Psoas muscle (tissue), 8 donors: ENCODE results near the gene VPS33B. TPM values are rescaled to one million over a fixed set of nuclear protein-coding genes. Genes with fewer than 3 reads are reported as not detected.

ENCODE experiments used
- ATAC-seq, 4 donors: fragments of 200-7000 bp; cut with Tn5 transposase; one replicate each; pipeline ENCODE4 v1.9.1; 2020; ENCODE audit warnings: moderate library complexity in 3 of 4, mild to moderate bottlenecking in 2 of 4
- DNase-seq, 2 donors: peaks; one replicate each; pipeline ENCODE4 v3.0.0-alpha.2; 2020
- H3K27ac ChIP-seq: fragments of 200-600 bp; one replicate; pipeline ENCODE4 v1.8.0; 2022
- H3K27me3 ChIP-seq, 3 donors: fragments of 200-600 bp in 1 of 3; one replicate each; pipeline versions ENCODE4 v1.6.1 to v1.8.0; 2013 to 2022; ENCODE audit warnings: low read length in 2 of 3, mild to moderate bottlenecking in 2 of 3, moderate library complexity in 1 of 3; ENCODE audit not compliant: insufficient read depth in 3 of 3
- H3K36me3 ChIP-seq, 2 donors: fragments of 200-600 bp in 1 of 2; one replicate each; pipeline versions ENCODE4 v1.6.1 to v1.8.0; 2013 to 2022; ENCODE audit warnings: low read depth in 1 of 2, mild to moderate bottlenecking in 1 of 2, moderate library complexity in 1 of 2; ENCODE audit not compliant: insufficient read depth in 1 of 2
- H3K4me1 ChIP-seq: fragments of 200-600 bp; one replicate; pipeline ENCODE4 v1.8.0; 2022
- H3K4me3 ChIP-seq: fragments of 200-600 bp; one replicate; pipeline ENCODE4 v1.8.0; 2022; ENCODE audit warnings: mild to moderate bottlenecking
- H3K9me3 ChIP-seq: fragments of 200-600 bp; one replicate; pipeline ENCODE4 v1.8.0; 2022
- CTCF ChIP-seq: fragments of 200-600 bp; IDR thresholded peaks from one replicate; pipeline ENCODE4 v1.8.0; 2022; ENCODE audit warnings: antibody characterized with exemption
- WGBS, 3 donors: extraction: QIAGEN DNeasy Blood & Tissue Kit; methylation state at CpG; one replicate each; pipeline versions ENCODE4 v1.1.6 to v1.1.7; 2013; 5-methylcytosine and 5-hydroxymethylcytosine counted together
- intact Hi-C, 2 donors: fragments of 100-400 bp; cut with DNase I; formaldehyde crosslinking; loops; one replicate each; pipeline versions ENCODE4 v1.11.0 to v1.14.2; 2022
- long read RNA-seq, 2 donors: library from polyadenylated mRNA; unstranded; transcript quantifications; one replicate each; pipeline ENCODE4 v2.0.0, GENCODE V29; 2021
- polyA plus RNA-seq, 3 donors: library from polyadenylated mRNA; stranded (reverse); fragments of 200-250 nt; gene quantifications; one replicate each; pipeline ENCODE4 v1.2.3, GENCODE V29; 2013
- total RNA-seq, 4 donors: library from RNA; stranded (reverse); fragmentation: NEBNext Ultra II Directional in 2 of 4; extraction: Animal tissue kit (Norgen Biotek cat#: 25700) in 2 of 4; gene quantifications; one replicate each; pipeline versions ENCODE4 v1.2.1 to v1.2.4, GENCODE V29; 2021 to 2023
- donor health status: healthy with polysubstance abuse.
- donor health status: DM: no; HTN: no; CAD: no; lungs with moderate emphysema.
- donor health status: Bipolar disorder and iron deficiency.
- donor health status: healthy.
- donor health status: DM: yes; HTN: yes; CAD: no.
- donor health status: DM: no; HTN: no; CAD: no.
- donor health status: DM: no; HTN: no; CAD: no.
- donor health status: DM: yes; HTN: yes; CAD: no.

The VPS33B gene
- total RNA-seq, result 1 to 10 TPM; 4.2 to 6.7 (median 4.7) TPM
- 1 to 10 TPM; 3.2 to 7.5 (median 6.7) TPM for polyA plus RNA-seq
- long read RNA-seq, donor 1, partial matches to known transcripts, result 2 of 6 reads
- long read RNA-seq, donor 1, other reads (novel, unspliced or antisense), result 0 of 6 reads
- long read RNA-seq, donor 2, transcript VPS33B-201 (23 exons, 2,767 nt), result major isoform, 5 of 9 reads
- long read RNA-seq, donor 2, partial matches to known transcripts, result 1 of 9 reads
- long read RNA-seq, donor 2, other reads (novel, unspliced or antisense), result 3 of 9 reads

GRCh38 chr15:91022075-91022831, at the start of gene VPS33B:
Gene VPS33B (minus strand): TSS chr15:91022594. CDS start chr15:91022249, 345 bp downstream.
- peak; percentile 78 to 87 for DNase-seq
- Histone ChIP-seq H3K4me1 (peaks cover 18% of the 10 kb centered on the region), H3K27ac (peak within 1 kb of the TSS; percentile 72), H3K36me3 (peaks cover 0 to 9% of the 10 kb centered on the region in 2 donors), H3K4me3 (peak within 1 kb of the TSS; percentile 87), H3K9me3 (no peaks in the 10 kb centered on the region), H3K27me3 (no peaks in the 10 kb centered on the region)
- TF ChIP-seq CTCF, result no peak
- peak; percentile 85 to 97 (median 90) for ATAC-seq
- 0 to 1% (median 0%) methylated on average over 45 to 48 of the region's 48 CpGs for WGBS, 3 donors
- intact Hi-C loops, result no loop called here

GRCh38 chr15:91072161-91072560, 49.8 kb upstream of the VPS33B start:
- ATAC-seq (no peak), DNase-seq (no peak)
- Histone ChIP-seq H3K9me3 (no peaks in the 10 kb centered on the region), H3K36me3 (no peaks in the 10 kb centered on the region), H3K27me3 (peaks cover 0 to 10% (median 0%) of the 10 kb centered on the region in 3 donors), H3K4me3 (no peak overlapping the region), H3K4me1 (no peaks in the 10 kb centered on the region), H3K27ac (no peak overlapping the region)
- no peak for TF ChIP-seq CTCF
- intact Hi-C loops, result no loop called here
- 89 to 96% (median 93%) methylated on average over 4 of the region's 4 CpGs for whole genome bisulfite sequencing, 3 donors

GRCh38 chr15:91070872-91071271, 48.5 kb upstream of the VPS33B start:
- ATAC-seq, result no peak
- WGBS, 3 donors, result 84 to 89% (median 86%) methylated on average over 8 of the region's 8 CpGs
- Histone ChIP-seq H3K9me3 (no peaks in the 10 kb centered on the region), H3K4me3 (no peak overlapping the region), H3K4me1 (no peaks in the 10 kb centered on the region), H3K27ac (no peak overlapping the region), H3K27me3 (peaks cover 0 to 10% (median 0%) of the 10 kb centered on the region in 3 donors), H3K36me3 (no peaks in the 10 kb centered on the region)
- TF ChIP-seq CTCF, result no peak
- no peak for DNase-seq
- intact Hi-C loops, result no loop called here

GRCh38 chr15:91068966-91069365, 46.6 kb upstream of the VPS33B start:
- no peak for TF ChIP-seq CTCF
- no peak for DNase-seq
- Histone ChIP-seq H3K4me3 (no peak overlapping the region), H3K9me3 (no peaks in the 10 kb centered on the region), H3K27me3 (peaks cover 0 to 10% (median 0%) of the 10 kb centered on the region in 3 donors), H3K36me3 (no peaks in the 10 kb centered on the region), H3K4me1 (no peaks in the 10 kb centered on the region), H3K27ac (no peak overlapping the region)
- intact Hi-C loops, result no loop called here
- ATAC-seq, result no peak
- 65 to 76% (median 67%) methylated on average over 3 of the region's 3 CpGs for WGBS, 3 donors
